ES-I3 (cell line): ENCODE data around the gene DOK5.
A peak's percentile ranks its signal among the peaks of the same experiment; 100 is the strongest.
"Not testable (repeated sequence)": the region's sequence is repeated elsewhere in the genome, so short reads cannot be mapped to it uniquely, and the experiment has no call there.

Experiments
- H3K36me3 ChIP-seq: 2 replicates; pipeline ENCODE4 v1.6.1; 2013; ENCODE audit warnings: mild to moderate bottlenecking, low read length, control low read depth, moderate library complexity; ENCODE audit not compliant: insufficient read depth
- H3K4me1 ChIP-seq: 2 replicates; pipeline ENCODE4 v1.6.1; 2013; ENCODE audit warnings: mild to moderate bottlenecking, control low read depth, low read length; ENCODE audit not compliant: insufficient read depth
- H3K9ac ChIP-seq: 2 replicates; pipeline ENCODE4 v1.6.1; 2013; ENCODE audit warnings: low read depth, mild to moderate bottlenecking, low read length, moderate library complexity
- H3K9me3 ChIP-seq: 2 replicates; pipeline ENCODE4 v1.6.1; 2013; ENCODE audit warnings: mild to moderate bottlenecking, low read length, moderate library complexity; ENCODE audit not compliant: control insufficient read depth, insufficient read depth

The DOK5 gene

GRCh38 chr20:54475334-54476168 is at the start of gene DOK5:
Gene DOK5, plus strand, starts transcription at chr20:54475593. Its CDS starts 354 bp downstream, at chr20:54475947.
- peaks cover 6% of the 10 kb centered on the region for H3K4me1 ChIP-seq
- H3K9ac ChIP-seq = peak within 1 kb of the TSS; percentile 77
- H3K9me3 ChIP-seq = no peaks in the 10 kb centered on the region
- H3K36me3 ChIP-seq = no peaks in the 10 kb centered on the region

- peaks cover 9% of the 10 kb centered on the region for H3K9me3 ChIP-seq
- H3K4me1 ChIP-seq = no peaks in the 10 kb centered on the region
- no peaks in the 10 kb centered on the region for H3K36me3 ChIP-seq
- H3K9ac ChIP-seq = no peak overlapping the region
Measured at GRCh38 chr20:54429364-54429763, 46.0 kb upstream of the DOK5 start.

- Histone ChIP-seq H3K9me3 (no peaks in the 10 kb centered on the region), H3K4me1 (no peaks in the 10 kb centered on the region), H3K36me3 (no peaks in the 10 kb centered on the region), H3K9ac (no peak overlapping the region)
Measured at GRCh38 chr20:54431156-54431944, 44.0 kb upstream of the DOK5 start.

GRCh38 chr20:54432966-54433365 is 42.4 kb upstream of the DOK5 start:
- no peaks in the 10 kb centered on the region for H3K4me1 ChIP-seq
- no peaks in the 10 kb centered on the region for H3K9me3 ChIP-seq
- H3K9ac ChIP-seq = no peak overlapping the region
- H3K36me3 ChIP-seq = no peaks in the 10 kb centered on the region

- H3K9ac ChIP-seq = no peak overlapping the region
- H3K36me3 ChIP-seq = no peaks in the 10 kb centered on the region
- H3K9me3 ChIP-seq = no peaks in the 10 kb centered on the region
- no peaks in the 10 kb centered on the region for H3K4me1 ChIP-seq
Measured at GRCh38 chr20:54433636-54434035, 41.8 kb upstream of the DOK5 start.

- H3K36me3 ChIP-seq = no peaks in the 10 kb centered on the region
- H3K9me3 ChIP-seq = no peaks in the 10 kb centered on the region
- H3K4me1 ChIP-seq = no peaks in the 10 kb centered on the region
- H3K9ac ChIP-seq = no peak overlapping the region
Measured at GRCh38 chr20:54434196-54434595, 41.2 kb upstream of the DOK5 start.

GRCh38 chr20:54435015-54435414 is 40.4 kb upstream of the DOK5 start:
- H3K9ac ChIP-seq = no peak overlapping the region

GRCh38 chr20:54436410-54436809 is 39.0 kb upstream of the DOK5 start:
- H3K9me3 ChIP-seq, H3K36me3 ChIP-seq, H3K9ac ChIP-seq, H3K4me1 ChIP-seq: not testable (repeated sequence)

More at GRCh38 chr20:54435015-54435414, 40.4 kb upstream of the DOK5 start:
- Histone ChIP-seq H3K9me3 (no peaks in the 10 kb centered on the region), H3K4me1 (no peaks in the 10 kb centered on the region), H3K36me3 (no peaks in the 10 kb centered on the region)

GRCh38 chr20:54438166-54438565 is 37.2 kb upstream of the DOK5 start:
- no peaks in the 10 kb centered on the region for H3K9me3 ChIP-seq
- H3K9ac ChIP-seq = no peak overlapping the region
- no peaks in the 10 kb centered on the region for H3K36me3 ChIP-seq
- H3K4me1 ChIP-seq = no peaks in the 10 kb centered on the region

GRCh38 chr20:54450207-54450606 is 25.2 kb upstream of the DOK5 start:
- Histone ChIP-seq H3K9me3 (peaks cover 3% of the 10 kb centered on the region; the same call in 1 of the 2 replicates), H3K36me3 (no peaks in the 10 kb centered on the region), H3K4me1 (peaks cover 7% of the 10 kb centered on the region; the same call in 1 of the 2 replicates), H3K9ac (no peak overlapping the region)

GRCh38 chr20:54451171-54451570 is 24.2 kb upstream of the DOK5 start:
- Histone ChIP-seq H3K36me3 (no peaks in the 10 kb centered on the region), H3K4me1 (peaks cover 7% of the 10 kb centered on the region; the same call in 1 of the 2 replicates), H3K9me3 (peaks cover 3% of the 10 kb centered on the region; the same call in 1 of the 2 replicates), H3K9ac (no peak overlapping the region)

GRCh38 chr20:54452277-54452676 is 23.1 kb upstream of the DOK5 start:
- H3K9ac ChIP-seq = no peak overlapping the region
- peaks cover 7% of the 10 kb centered on the region; the same call in 1 of the 2 replicates for H3K4me1 ChIP-seq
- H3K9me3 ChIP-seq = peaks cover 3% of the 10 kb centered on the region; the same call in 1 of the 2 replicates
- H3K36me3 ChIP-seq = no peaks in the 10 kb centered on the region

- Histone ChIP-seq H3K9me3 (peaks cover 3% of the 10 kb centered on the region; the same call in 1 of the 2 replicates), H3K4me1 (no peaks in the 10 kb centered on the region), H3K36me3 (no peaks in the 10 kb centered on the region), H3K9ac (no peak overlapping the region)
Measured at GRCh38 chr20:54454982-54455381, 20.4 kb upstream of the DOK5 start.

- Histone ChIP-seq H3K4me1 (no peaks in the 10 kb centered on the region), H3K9ac (no peak overlapping the region), H3K9me3 (peaks cover 3% of the 10 kb centered on the region; the same call in 1 of the 2 replicates), H3K36me3 (no peaks in the 10 kb centered on the region)
Measured at GRCh38 chr20:54456423-54456822, 19.0 kb upstream of the DOK5 start.
